NCI-H82 treated with DMSO at 0.1 percent for 48 hours (cell line): ENCODE results near the gene MLLT3.

Experiments used
- DNase-seq: peaks from one replicate; lab custom pipeline; 2025; ENCODE audit not compliant: unreplicated experiment; lab: John Stamatoyannopoulos, UW

Gene MLLT3

GRCh38 chr9:20518737-20519136 lies 103.6 kb downstream of the MLLT3 start:
- no peak for DNase-seq

GRCh38 chr9:20513126-20513913 lies 109.0 kb downstream of the MLLT3 start:
- no peak for DNase-seq

GRCh38 chr9:20512636-20513035 lies 109.7 kb downstream of the MLLT3 start:
- DNase-seq = no peak

- no peak for DNase-seq
These were observed 110.2 kb downstream of the MLLT3 start for GRCh38 chr9:20512106-20512505.

- DNase-seq = no peak
These were observed 110.6 kb downstream of the MLLT3 start for GRCh38 chr9:20511686-20512085.

- DNase-seq = no peak
These were observed 112.8 kb downstream of the MLLT3 start for GRCh38 chr9:20509466-20509865.

GRCh38 chr9:20508242-20508641 lies 114.1 kb downstream of the MLLT3 start:
- no peak for DNase-seq

GRCh38 chr9:20507431-20507830 lies 114.9 kb downstream of the MLLT3 start:
- DNase-seq = no peak

- no peak for DNase-seq
These were observed 116.0 kb downstream of the MLLT3 start for GRCh38 chr9:20506099-20506900.

GRCh38 chr9:20505574-20505973 lies 116.7 kb downstream of the MLLT3 start:
- DNase-seq = no peak

GRCh38 chr9:20504930-20505329 lies 117.4 kb downstream of the MLLT3 start:
- no peak for DNase-seq

GRCh38 chr9:20500101-20500500 lies 122.2 kb downstream of the MLLT3 start:
- DNase-seq = no peak

- no peak for DNase-seq
These were observed 123.3 kb downstream of the MLLT3 start for GRCh38 chr9:20499013-20499412.

GRCh38 chr9:20496328-20496727 lies 126.0 kb downstream of the MLLT3 start:
- DNase-seq = no peak

GRCh38 chr9:20495098-20495497 lies 127.2 kb downstream of the MLLT3 start:
- no peak for DNase-seq

GRCh38 chr9:20494035-20494434 lies 128.3 kb downstream of the MLLT3 start:
- no peak for DNase-seq

- DNase-seq = no peak
These were observed 129.5 kb downstream of the MLLT3 start for GRCh38 chr9:20492772-20493171.

GRCh38 chr9:20491612-20492011 lies 130.7 kb downstream of the MLLT3 start:
- no peak for DNase-seq

- no peak for DNase-seq
These were observed 132.0 kb downstream of the MLLT3 start for GRCh38 chr9:20490246-20490834.

GRCh38 chr9:20488691-20489090 lies 133.6 kb downstream of the MLLT3 start:
- DNase-seq = no peak

GRCh38 chr9:20486552-20486951 lies 135.7 kb downstream of the MLLT3 start:
- DNase-seq = no peak

- DNase-seq = no peak
These were observed 140.9 kb downstream of the MLLT3 start for GRCh38 chr9:20481437-20481836.
